Tibial nerve (tissue), 3 donors: ENCODE measurements around the gene RPS6KA3.

Source experiments
- CTCF ChIP-seq, 5 experiments: fragments of 200-600 bp in 3 of 5; fragments of 450-650 bp in 2 of 5; sonication (generic) in 3 of 5; IDR thresholded peaks; one replicate each; pipeline ENCODE4 v1.5.1; 2016 to 2019; ENCODE audit warnings: antibody characterized with exemption in 5 of 5, mild to moderate bottlenecking in 3 of 5, moderate library complexity in 2 of 5
- POLR2A ChIP-seq, 2 donors: fragments of 450-650 bp; IDR thresholded peaks; one replicate each; pipeline ENCODE4 v1.6.1; 2017; ENCODE audit warnings: antibody characterized with exemption in 2 of 2, mild to moderate bottlenecking in 2 of 2, moderate library complexity in 2 of 2

- no peak for TF ChIP-seq CTCF (IDR thresholded peaks at IDR 0.05)
- no peak for TF ChIP-seq POLR2A (IDR thresholded peaks at IDR 0.05)
Measured at GRCh38 chrX:20144491-20144890, 122.2 kb downstream of the RPS6KA3 start.
